GM18499 (cell line): Measurements from ENCODE around the gene ADGRA3.
"Not testable (repeated sequence)": the region's sequence is repeated elsewhere in the genome, so short reads cannot be mapped to it uniquely, and the experiment has no call there.

ENCODE experiments used
- ATAC-seq: cut with Tn5 transposase; IDR thresholded peaks from one replicate; pipeline ENCODE4 v1.9.1; 2021; ENCODE audit warnings: moderate number of reproducible peaks; ENCODE audit not compliant: insufficient read depth, unreplicated experiment

Gene ADGRA3

DNA sequence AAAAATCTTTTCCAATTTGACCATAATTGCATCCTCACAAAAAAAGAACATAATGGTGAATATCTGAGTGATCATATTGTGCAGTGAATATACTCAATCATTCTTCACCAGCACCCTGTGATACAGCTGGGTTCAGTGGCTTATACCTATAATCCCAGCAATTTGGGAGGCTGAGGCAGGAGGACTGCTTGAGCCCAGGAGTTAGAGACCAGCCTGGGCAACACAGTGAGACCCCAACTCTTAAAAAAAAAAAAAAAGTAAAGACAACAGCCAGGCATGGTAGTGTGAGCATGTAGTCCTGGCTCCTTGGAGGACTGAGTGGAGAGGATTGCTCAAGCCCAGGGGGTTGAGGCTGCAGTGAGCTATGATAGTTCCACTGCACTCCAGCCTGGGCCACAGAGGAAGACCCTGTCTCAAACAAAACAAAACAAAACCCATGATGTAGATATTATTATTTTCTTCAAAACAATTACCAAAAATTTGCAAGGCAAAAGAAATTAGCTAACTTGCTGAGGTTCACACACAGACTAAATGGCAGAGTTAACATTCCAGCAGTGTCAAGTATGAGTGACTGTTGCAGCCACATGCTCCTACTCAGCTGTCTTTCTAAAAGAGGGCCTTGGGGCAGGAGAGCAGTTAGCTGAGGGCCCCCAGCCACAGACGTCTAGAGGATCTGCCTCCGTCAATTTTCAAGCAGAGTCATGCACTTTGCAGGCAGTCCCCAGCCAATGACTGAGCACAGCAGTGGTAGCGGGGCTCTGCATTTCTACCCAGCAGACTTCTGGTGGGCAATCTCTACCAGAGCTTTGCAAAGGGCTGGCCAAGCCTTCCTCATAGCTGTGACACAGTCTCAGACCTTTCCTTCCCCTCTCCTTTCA, 33.4 kb downstream of the ADGRA3 start:
- ATAC-seq: no peak

DNA sequence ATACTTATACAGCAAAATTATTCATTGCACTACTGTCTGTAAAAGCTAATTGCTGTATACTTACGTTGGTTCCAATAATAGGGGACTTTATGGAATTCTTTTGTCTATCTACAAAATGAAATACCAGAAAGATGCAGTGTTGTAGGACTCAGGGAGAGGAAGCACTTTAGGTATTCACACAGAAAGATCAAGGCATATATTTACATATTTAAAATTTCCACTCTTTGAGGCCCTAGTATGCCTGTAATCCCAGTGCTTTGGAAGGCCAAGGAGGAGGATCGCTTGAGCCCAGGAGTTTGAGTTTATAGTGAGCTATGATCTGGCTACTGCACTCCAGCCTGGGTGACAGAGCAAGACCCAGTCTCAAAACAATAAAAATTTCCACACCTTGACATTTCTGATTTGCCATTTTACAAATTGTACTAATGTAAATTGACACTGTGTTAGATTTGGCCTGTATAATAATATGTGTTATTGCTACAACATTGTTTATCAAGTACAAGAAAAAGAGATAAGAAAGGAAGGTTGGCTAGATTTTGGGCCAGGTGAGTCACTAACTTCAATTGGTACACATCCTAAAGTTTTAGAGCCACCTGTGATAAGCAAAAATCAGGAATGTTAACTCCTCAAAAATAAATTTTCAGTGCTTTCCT, 35.1 kb downstream of the ADGRA3 start:
- no peak for ATAC-seq

DNA sequence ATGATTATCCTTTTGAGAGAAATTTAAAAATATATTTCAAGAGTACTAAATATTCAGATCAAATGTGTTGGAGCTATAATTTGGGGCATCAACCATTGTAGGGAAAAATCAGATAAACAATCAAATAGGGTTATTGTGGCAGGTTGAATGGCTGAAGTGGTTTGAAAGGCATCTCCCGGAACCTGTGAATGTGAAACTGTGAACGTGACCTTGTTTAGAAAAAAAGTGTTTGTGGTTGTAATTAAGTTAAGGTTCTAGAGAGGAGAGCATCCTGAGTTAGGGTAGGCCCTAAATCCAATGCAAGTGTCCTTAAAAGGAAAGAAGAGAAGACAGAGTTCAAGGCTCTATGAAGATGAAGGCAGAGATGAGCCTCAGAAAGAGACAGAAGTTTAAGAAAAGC, 37.4 kb downstream of the ADGRA3 start:
- no peak for ATAC-seq

DNA sequence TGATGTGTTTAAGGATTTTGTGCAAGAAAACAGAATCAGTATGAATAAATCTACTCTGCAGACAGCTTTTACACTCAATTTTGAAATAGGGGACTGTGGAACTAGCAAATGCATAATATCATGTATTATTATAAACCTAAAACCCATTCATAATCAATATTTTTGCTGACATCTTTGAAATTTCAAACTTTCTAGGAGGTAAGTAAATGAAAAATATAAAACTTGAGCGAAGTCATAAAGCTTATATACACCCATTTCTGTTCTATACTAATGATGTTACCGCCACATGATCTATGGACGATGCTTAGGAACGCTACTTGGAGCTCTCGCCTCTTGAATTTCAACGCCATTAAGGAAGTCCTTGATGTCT, 38.1 kb downstream of the ADGRA3 start:
- ATAC-seq: no peak

DNA sequence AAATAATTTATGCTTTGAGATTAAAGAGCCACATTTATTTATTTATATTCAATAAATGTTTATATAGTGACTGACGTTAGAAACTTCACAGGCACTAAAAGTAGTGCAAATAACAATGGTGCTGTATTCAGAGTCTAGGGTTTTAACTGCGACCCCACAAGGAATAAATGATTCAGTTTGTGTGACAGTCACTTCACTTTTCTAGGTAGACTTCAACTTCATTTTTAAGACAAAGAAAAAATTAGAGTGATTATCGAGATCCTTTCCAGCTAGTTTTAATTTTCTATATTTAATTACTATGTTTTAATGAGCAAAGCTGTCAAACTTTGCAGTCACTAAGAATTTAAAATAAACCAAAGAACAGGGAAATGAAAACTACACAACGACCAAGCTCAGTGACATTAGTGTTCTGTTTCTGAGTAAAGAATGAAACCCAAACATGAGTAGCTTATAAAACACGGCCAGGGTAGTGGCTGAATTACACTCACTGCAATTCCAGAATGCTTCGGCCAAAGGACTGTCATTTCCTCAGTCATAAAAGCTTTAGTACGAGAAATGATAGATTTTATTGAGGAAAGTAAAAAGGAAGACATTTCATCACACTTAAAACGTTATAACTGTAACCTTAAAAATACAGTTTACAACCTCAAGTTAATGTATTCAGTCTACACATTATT, 38.6 kb downstream of the ADGRA3 start:
- no peak for ATAC-seq

DNA sequence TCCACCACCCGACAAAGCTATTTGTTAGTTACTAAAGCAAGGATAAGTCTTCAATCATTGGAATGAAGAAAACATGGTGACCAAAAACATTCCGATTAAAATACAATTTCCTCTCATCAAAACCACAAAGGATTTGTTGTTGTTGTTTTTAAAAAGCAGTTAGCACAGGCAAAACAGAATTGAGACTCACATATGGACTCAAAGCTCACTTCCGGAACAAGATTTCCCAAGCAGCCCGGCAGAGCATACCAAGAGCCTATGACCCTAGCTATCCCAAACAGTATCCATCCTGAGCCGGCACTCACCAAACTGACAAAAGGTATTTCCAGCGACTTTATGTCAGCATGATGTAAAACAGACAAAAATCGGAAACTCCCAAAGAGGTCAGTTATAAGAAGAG, 39.9 kb downstream of the ADGRA3 start:
- no peak for ATAC-seq

DNA sequence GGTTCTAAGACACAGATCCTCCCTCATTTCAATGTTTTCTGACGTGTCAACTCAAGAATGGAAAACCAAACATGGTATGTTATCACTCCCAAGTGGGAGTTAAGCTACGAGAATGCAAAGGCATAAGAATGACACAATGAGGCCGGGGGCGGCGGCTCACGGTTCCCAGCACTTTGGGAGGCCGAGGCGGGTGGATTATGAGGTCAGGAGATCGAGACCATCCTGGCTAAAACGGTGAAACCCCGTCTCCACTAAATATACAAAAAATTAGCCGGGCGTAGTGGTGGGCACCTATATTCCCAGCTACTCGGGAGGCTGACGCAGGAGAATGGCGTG, 40.6 kb downstream of the ADGRA3 start:
- ATAC-seq: not testable (repeated sequence)

DNA sequence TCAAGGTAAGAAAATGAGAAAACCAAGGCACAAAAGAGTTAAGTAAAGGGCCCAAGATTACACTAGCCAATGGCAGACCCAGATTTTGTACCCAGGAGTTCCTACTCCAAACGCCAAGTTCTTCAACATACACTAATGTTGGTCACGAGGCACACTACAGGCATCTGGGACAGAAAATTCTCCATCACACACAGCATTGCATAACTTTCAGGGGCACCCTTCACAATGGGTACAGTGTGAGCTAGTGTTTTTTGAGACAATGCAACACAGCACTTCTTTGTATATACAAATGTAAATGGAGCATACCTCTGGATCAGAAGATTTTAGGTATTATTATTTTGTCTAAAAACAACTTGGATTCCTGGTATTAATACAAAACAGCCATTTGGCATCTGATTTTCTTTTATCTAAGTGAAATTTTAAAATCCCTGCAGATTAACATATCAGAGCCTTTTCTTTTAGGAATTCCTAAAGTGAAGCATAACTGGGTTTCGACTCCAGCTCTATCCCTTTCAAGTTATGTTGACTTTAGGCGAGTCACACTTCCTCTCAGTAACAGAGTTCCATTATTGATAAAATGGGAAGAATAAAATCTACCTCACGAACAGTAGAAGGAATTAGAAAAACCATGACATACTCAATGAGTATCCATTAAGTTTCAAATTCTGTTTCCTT, 41.1 kb downstream of the ADGRA3 start:
- no peak for ATAC-seq

DNA sequence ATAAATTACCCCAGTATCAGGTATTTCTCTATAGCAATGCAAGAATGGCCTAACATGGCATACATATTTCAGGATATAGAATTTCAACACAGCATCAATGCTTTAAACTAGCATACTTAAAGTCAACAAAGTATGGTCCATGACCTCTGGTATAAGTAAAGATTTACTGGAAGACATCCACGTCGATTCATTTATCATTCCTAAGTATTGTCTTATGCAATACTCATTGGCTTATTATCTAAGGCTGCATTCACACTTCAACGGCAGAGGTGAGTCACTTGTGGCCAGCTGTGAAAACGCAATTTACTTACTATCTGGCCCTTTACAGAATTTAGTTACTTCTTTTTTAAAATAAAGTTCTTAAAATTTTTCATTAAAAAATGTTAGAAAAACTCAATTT, 42.6 kb downstream of the ADGRA3 start:
- ATAC-seq: no peak

DNA sequence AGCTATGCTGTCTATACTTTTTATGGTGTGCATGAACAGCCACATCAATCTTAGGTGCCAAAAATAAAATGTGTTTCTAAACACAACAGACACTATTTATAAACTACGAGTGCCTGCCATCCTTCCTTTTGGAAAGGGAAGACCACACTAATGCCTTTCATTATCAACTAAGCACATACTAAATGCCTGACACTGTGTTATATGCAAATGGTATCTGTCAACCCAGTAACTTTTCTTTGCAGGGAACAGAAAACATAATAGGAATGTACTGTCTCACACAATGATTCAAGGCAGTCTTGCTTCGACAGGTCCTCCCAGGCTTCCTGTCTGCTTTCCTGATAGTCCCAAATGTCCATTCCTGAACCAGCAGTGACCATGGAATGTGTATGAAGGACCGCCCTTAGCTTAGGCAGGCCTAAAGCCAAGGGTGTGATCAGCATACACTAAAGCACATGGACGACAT, 43.8 kb downstream of the ADGRA3 start:
- no peak for ATAC-seq

DNA sequence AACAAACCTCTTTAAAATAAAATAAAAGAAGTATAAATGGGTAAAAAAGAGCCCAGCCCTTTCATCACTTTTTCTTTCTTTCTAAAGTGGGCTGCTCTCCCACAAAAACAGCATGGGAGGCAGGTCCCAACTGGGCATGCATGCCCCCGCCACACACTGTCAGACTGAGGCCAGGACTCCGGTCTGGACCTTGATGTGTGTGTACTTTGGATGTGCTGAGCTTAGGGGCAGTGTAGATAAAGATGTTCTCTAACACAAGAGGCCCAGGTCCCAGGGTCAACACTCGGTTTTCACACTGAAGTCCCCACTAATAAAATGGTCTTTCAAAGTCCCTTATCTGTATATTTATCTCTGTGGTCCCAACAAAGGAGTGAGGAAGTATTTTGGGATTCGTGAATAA, 44.4 kb downstream of the ADGRA3 start:
- ATAC-seq: no peak

DNA sequence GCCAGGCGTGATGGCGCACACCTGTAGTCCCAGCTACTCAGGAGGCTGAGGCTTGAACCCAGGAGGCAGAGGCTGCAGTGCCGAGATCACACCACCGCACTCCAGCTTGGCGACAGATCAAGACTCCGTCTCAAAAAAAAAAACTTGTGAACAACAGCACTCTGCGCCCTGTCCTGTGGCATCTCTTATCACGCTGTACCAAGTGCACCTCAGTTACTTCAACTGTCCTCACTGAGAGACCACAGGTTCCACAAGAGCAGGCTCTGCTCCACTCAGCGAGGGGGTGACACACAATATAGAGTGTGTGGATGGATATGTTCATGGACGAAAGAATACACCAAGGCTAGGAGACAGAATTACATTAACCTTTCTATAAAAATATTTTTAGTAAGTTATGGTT, 49.3 kb downstream of the ADGRA3 start:
- no peak for ATAC-seq

DNA sequence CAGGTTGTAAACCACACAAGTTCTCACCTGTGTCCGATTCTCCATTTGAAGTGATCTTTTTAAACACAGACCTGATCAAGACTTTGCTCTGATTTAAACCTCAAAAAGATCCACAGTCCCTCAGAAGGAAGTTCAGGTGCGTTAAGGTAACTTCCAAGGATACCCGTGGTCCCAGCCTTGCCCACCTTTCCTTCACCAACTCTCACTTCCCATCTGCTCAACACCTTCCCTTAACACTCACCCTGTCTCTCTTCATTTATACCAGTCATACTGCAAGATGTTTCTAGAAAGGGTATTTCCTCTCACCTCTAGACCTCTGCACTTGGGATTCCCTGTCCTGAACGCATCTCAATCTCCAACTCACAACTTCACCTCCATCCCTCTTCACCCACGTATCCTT, 49.9 kb downstream of the ADGRA3 start:
- ATAC-seq: no peak

DNA sequence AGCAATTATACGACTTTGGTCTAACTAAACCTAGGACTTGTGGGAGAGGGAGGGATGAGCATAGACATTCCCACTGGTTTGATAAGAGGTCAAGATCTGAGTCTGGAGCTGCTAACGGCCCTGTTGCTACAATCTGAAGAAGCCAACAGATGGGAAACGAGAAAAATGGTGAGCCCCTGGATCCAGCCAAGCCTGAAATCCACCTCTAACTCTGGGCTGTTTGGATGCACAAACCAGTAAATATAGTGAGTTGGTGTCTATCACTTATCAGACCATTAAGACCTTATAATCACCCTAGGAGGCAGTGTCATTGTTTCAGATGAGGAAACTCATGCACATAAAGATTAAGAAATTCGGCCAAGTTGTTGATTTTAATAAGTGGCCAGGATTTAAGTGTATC, 50.5 kb downstream of the ADGRA3 start:
- no peak for ATAC-seq

DNA sequence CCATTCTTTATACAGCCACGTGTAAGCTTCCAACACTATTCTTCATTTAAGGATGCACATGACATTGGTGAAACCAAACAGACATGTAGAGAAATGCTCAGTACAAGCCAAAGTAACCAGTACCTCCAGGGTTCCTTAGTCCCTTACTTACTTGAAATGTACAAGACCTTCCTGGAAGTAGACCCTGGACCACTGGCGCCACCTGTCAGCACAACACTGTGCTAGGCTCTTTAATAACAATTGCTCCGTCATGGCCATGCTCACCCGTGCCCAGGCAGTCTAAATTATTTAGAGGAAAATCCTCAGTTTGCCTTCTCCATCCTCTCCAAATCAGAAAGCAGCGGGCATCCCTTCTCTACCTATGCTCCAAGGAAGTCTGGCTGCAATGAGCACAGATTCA, 52.7 kb downstream of the ADGRA3 start:
- ATAC-seq: no peak

DNA sequence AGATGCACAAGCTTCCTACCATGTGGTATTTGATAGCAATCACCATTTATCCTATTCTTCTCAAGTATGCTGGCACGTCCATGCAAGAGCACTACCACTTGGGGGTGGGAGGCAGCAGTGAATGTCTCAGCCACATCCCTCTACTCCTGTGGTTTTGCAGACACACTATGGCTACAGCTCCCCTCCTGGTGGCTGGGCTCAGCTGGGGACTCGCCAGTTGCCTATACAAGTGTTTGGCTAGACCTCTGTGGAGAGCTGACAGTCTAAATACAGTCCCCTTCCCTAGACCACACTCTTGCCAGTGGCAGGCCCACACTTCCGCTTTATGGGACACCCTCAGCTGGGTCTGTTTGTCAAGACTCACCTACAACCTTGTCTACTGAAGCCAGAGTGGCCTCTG, 53.2 kb downstream of the ADGRA3 start:
- no peak for ATAC-seq

DNA sequence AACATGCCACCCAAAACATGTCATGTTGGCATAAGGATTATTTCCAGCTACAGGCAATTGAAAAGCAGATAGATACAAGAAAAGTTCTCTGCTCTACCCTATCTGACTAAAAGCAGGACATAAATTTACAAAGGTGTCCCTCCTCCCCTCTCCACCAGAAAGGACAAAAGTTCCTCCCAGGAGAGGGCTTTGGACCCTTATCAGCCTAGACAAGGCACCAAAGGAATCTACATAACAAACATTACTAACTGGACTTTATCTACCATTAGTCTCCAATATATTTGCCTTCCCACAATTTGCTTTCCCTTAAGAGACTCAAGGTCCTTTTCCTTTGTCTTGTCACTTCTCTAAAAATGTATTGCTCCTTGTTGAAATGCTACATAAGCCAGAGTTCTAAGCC, 55.6 kb downstream of the ADGRA3 start:
- no peak for ATAC-seq

DNA sequence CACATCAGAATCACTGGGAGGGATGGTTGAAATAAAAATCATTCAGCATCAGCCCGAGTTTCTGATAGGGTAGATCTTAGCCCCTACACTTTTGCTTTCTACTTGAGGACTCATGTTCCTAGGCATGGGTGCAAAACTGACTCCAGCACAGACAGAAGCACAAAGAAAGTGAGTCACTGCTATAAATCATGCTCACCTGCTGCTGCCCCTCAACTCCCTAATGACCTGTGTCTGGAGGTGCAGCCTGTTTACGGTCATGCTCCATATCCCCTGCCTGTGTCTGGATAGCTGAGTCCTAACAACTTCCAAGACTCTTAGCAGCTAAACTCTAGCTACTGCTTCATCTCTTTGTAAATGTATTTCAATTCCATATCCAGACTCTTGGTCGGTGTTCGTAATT, 57.8 kb downstream of the ADGRA3 start:
- no peak for ATAC-seq

DNA sequence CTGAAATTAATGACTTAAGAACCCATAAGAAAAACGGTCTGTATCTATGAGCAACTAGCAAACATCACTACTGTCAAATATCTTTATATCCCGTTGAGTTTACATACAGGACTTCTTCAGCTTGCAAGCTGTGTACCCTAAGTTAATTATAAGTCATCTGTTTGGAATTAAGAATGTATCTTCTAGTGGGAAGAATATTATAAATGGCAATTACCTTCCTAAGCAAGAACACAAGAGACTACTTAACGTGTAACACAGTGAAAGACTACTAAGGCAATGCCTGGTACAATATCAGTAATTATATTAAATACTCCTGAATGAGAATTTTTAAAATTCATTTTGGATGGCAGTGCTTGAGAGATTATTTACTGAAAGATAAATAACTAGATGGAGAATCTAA, 58.5 kb downstream of the ADGRA3 start:
- ATAC-seq: no peak

DNA sequence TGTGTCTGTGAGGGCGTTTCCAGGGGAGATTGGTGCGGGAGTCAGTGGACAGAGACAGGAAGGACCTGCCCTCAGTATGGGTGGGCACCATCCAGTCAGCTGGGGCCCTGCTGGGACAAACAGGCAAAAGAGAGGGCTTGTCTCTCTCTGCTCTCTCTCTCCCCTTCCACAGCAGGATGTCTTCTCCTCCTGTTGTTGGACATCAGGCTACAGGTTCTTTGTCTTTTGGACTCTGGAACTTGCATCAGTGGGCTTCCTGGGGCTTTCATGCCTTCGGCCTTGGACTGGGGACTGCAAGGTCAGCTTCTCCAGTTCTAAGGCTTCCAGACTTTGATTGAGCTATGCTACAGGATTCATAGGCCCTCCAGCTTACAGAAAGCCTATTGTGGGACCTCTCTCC, 59.6 kb downstream of the ADGRA3 start:
- ATAC-seq: no peak

DNA sequence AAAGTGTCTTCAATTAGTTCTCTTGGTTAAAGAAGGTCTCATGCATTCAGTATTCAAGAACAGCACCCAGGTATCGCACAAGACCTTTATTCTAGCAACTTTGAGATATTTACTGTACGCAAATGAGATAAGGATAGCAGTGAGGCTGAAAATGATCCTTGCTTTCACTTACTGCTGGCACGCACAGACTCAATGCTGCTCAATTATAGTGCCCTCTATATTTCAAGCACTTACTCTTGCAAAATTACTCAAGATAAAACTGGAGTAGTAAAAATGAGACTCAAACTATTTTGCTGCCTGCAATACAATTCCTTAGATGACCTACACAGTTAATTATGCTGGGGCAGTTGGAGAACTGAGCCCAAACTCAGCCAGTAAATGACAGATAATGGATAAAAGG, 60.9 kb downstream of the ADGRA3 start:
- no peak for ATAC-seq
